HG02840 (cell line): Measurements from ENCODE around the gene TBL3.
"Not testable (repeated sequence)": the region's sequence is repeated elsewhere in the genome, so short reads cannot be mapped to it uniquely, and the experiment has no call there.

Experiments
- ATAC-seq: cut with Tn5 transposase; IDR thresholded peaks from one replicate; pipeline ENCODE4 v1.9.1; 2021; ENCODE audit warnings: mild to moderate bottlenecking, moderate library complexity, moderate number of reproducible peaks; ENCODE audit not compliant: unreplicated experiment, low FRiP score

Gene TBL3

GRCh38 chr16:1971796-1972489, at the start of gene TBL3:
Gene TBL3 (plus strand): TSS chr16:1972053. CDS start chr16:1972165, 112 bp downstream.
- peak; percentile 55 for ATAC-seq

GRCh38 chr16:1922357-1922756, 49.5 kb upstream of the TBL3 start:
- ATAC-seq, result no peak

GRCh38 chr16:1923299-1924034, 48.4 kb upstream of the TBL3 start:
- ATAC-seq, result no peak

- ATAC-seq, result no peak
Measured at GRCh38 chr16:1924095-1924494, 47.8 kb upstream of the TBL3 start.

GRCh38 chr16:1926271-1926670, 45.6 kb upstream of the TBL3 start:
- ATAC-seq, result no peak

- ATAC-seq, result no peak
Measured at GRCh38 chr16:1929105-1929504, 42.7 kb upstream of the TBL3 start.

- peak; percentile 71 for ATAC-seq
Measured at GRCh38 chr16:1929578-1930337, 42.1 kb upstream of the TBL3 start.

- ATAC-seq, result no peak
Measured at GRCh38 chr16:1930338-1930720, 41.5 kb upstream of the TBL3 start.

- no peak for ATAC-seq
Measured at GRCh38 chr16:1932050-1933028, 39.5 kb upstream of the TBL3 start.

- ATAC-seq, result no peak
Measured at GRCh38 chr16:1933097-1933661, 38.7 kb upstream of the TBL3 start.

- ATAC-seq, result no peak
Measured at GRCh38 chr16:1936945-1937479, 34.8 kb upstream of the TBL3 start.

- no peak for ATAC-seq
Measured at GRCh38 chr16:1938316-1938715, 33.5 kb upstream of the TBL3 start.

GRCh38 chr16:1938910-1939309, 32.9 kb upstream of the TBL3 start:
- ATAC-seq, result no peak

GRCh38 chr16:1939833-1940232, 32.0 kb upstream of the TBL3 start:
- ATAC-seq, result not testable (repeated sequence)

GRCh38 chr16:1940273-1941161, 31.3 kb upstream of the TBL3 start:
- no peak for ATAC-seq

GRCh38 chr16:1941162-1942046, 30.4 kb upstream of the TBL3 start:
- ATAC-seq, result no peak

GRCh38 chr16:1942047-1942809, 29.6 kb upstream of the TBL3 start:
- ATAC-seq, result no peak
